BLaER1 (cell line): ENCODE results near the gene TEX14.

Experiments used
- H3K27ac ChIP-seq: shearing (Covaris generic); formaldehyde crosslinking; 2 replicates; pipeline ENCODE4 v1.8.1; 2022
- H3K27me3 ChIP-seq: shearing (Covaris generic); formaldehyde crosslinking; 2 replicates; pipeline ENCODE4 v1.8.1; 2022
- H3K36me3 ChIP-seq: shearing (Covaris generic); formaldehyde crosslinking; 2 replicates; pipeline ENCODE4 v1.8.1; 2022
- H3K4me1 ChIP-seq: shearing (Covaris generic); formaldehyde crosslinking; 2 replicates; pipeline ENCODE4 v1.8.1; 2022
- H3K4me2 ChIP-seq: shearing (Covaris generic); formaldehyde crosslinking; 2 replicates; pipeline ENCODE4 v1.8.1; 2022
- H3K4me3 ChIP-seq: shearing (Covaris generic); formaldehyde crosslinking; 2 replicates; pipeline ENCODE4 v1.8.1; 2022
- H3K9ac ChIP-seq: shearing (Covaris generic); formaldehyde crosslinking; 2 replicates; pipeline ENCODE4 v1.8.1; 2022
- H3K9me3 ChIP-seq: shearing (Covaris generic); formaldehyde crosslinking; 2 replicates; pipeline ENCODE4 v1.8.1; 2022
- H4K20me1 ChIP-seq: shearing (Covaris generic); formaldehyde crosslinking; 2 replicates; pipeline ENCODE4 v1.8.1; 2022
- Cebpa-rat ChIP-seq: shearing (Covaris generic); IDR thresholded peaks from 2 replicates; pipeline ENCODE4 v1.8.1; 2022

Gene TEX14

DNA sequence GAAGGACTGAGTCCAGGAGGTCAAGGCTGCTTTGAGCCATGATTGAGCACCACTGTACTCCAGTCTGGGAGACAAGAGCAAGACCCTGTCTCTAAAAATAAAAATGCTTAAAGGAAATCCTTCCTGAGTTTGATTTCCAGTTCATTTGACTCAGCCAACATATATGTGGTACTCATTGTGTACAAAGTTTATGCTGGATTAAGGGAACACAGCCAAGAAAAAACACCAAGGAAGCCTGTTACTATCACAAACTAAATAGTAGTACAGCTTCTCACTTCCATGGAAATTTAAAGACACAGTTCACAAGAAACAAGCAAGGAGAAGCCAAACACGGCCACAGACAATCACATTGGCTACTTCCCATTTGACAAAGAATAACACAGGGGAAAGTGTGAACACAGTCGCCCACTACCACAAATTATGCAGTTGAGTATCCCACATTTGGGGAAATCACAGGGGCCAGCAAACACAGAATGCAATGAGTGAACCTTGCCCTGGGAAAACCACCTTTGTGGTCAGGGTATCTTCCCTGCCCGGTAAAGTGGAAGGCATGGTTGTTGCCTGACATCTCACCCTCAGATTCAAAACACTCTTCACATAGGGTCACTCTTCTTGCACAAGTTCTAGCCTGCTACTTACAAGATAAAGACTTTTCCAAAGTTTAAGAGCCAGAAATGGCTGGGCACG is 14.5 kb downstream of the TEX14 start:
- Histone ChIP-seq H3K27ac (no peak overlapping the region), H3K9ac (no peak overlapping the region), H3K4me1 (peaks cover 17% of the 10 kb centered on the region; the same call in 1 of the 2 replicates), H3K4me2 (no peak overlapping the region), H3K27me3 (no peaks in the 10 kb centered on the region), H4K20me1 (no peaks in the 10 kb centered on the region), H3K36me3 (no peaks in the 10 kb centered on the region), H3K4me3 (no peak overlapping the region), H3K9me3 (no peaks in the 10 kb centered on the region)
- TF ChIP-seq Cebpa-rat, result no peak

DNA sequence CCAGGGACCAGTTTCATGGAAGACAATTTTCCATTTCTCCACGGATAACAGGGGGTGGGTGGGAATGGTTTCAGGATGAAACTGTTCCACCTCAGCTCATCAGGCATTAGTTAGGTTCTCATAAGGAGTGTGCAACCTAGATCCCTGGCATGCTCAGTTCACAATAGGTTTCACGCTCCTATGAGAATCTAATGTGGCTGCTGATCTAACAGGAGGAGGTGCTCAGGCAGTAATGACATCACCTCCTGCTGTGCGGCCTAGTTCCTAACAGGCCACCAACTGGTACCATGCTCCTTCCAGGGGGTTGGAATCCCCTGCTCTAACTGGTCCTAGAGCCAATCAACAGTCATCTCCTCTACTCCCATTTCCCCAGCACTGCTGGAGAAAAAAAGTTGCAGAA is 19.9 kb downstream of the TEX14 start:
- H3K4me3 ChIP-seq, result no peak overlapping the region
- H3K9ac ChIP-seq, result no peak overlapping the region
- no peak overlapping the region for H3K4me2 ChIP-seq
- no peak for TF ChIP-seq Cebpa-rat
- H4K20me1 ChIP-seq, result no peaks in the 10 kb centered on the region
- H3K27me3 ChIP-seq, result no peaks in the 10 kb centered on the region
- H3K9me3 ChIP-seq, result no peaks in the 10 kb centered on the region
- H3K36me3 ChIP-seq, result no peaks in the 10 kb centered on the region
- H3K4me1 ChIP-seq, result peaks cover 10% of the 10 kb centered on the region; the same call in 1 of the 2 replicates
- no peak overlapping the region for H3K27ac ChIP-seq

- no peaks in the 10 kb centered on the region for H3K9me3 ChIP-seq
- peaks cover 16% of the 10 kb centered on the region; the same call in 1 of the 2 replicates for H3K4me1 ChIP-seq
- no peak for TF ChIP-seq Cebpa-rat
- no peak overlapping the region for H3K27ac ChIP-seq
- no peaks in the 10 kb centered on the region for H3K36me3 ChIP-seq
- H4K20me1 ChIP-seq, result no peaks in the 10 kb centered on the region
- no peak overlapping the region for H3K4me3 ChIP-seq
- no peak overlapping the region for H3K9ac ChIP-seq
- no peaks in the 10 kb centered on the region for H3K27me3 ChIP-seq
- H3K4me2 ChIP-seq, result no peak overlapping the region
These were observed 22.0 kb downstream of the TEX14 start for GRCh38 chr17:58669853-58670252.

DNA sequence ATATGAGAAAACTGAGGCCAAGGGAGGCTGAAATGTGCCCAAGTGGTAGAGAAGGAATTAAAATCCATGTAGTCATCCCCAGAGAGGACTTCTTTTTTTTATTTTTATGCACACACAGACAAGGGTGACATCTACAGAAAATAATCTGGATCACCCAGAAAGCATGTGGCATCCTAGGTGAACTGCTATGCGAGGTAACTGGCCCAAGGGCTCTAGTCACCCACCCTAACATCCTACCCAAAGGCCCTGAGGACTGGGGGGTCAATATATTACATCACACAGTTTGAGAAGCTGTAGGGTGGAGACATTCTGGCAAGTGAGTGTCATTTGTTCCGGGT is 23.3 kb downstream of the TEX14 start:
- Histone ChIP-seq H3K27ac (no peak overlapping the region), H3K4me2 (no peak overlapping the region), H3K9me3 (no peaks in the 10 kb centered on the region), H3K9ac (no peak overlapping the region), H3K36me3 (no peaks in the 10 kb centered on the region), H3K4me1 (0 out of 2 replicates have a peak, but pooled peaks cover 8% of the 10 kb centered on the region), H3K4me3 (no peak overlapping the region), H4K20me1 (no peaks in the 10 kb centered on the region), H3K27me3 (no peaks in the 10 kb centered on the region)
- no peak for TF ChIP-seq Cebpa-rat

DNA sequence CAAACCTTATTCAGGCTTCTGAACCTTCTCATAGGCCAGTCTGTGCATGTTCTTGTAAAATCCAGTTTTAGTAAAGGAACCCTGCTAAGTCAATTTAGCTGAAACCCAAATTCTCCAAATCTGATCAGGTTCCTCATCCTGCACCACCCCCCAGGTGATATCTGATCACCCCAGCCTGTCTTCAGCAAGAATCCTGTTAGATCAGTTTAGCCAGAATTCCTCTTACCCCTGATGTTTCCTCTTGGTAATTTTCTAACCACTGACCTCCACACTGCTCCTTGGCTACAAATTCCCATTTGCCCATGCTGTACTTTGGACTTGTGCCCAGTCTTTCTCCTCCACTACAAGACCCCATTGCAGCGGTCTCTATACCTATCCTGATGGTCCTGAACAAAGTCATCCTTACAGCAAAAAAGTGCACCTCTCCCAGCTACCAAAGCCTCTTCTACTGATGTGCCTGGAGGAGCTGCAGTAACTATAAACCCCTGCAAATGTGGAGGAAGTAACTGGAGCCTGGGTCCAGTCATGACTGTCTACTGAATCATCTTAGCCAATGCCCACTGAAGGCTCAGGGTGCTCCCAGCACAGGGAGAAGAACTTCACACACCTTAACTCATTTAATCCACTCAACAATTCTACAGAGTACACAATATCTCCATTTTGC is 23.8 kb downstream of the TEX14 start:
- no peaks in the 10 kb centered on the region for H3K27me3 ChIP-seq
- no peak overlapping the region for H3K4me3 ChIP-seq
- H3K27ac ChIP-seq, result no peak overlapping the region
- 0 out of 2 replicates have a peak, but pooled peaks cover 8% of the 10 kb centered on the region for H3K4me1 ChIP-seq
- no peaks in the 10 kb centered on the region for H3K9me3 ChIP-seq
- H3K4me2 ChIP-seq, result no peak overlapping the region
- no peak overlapping the region for H3K9ac ChIP-seq
- TF ChIP-seq Cebpa-rat, result no peak
- H3K36me3 ChIP-seq, result no peaks in the 10 kb centered on the region
- no peaks in the 10 kb centered on the region for H4K20me1 ChIP-seq

DNA sequence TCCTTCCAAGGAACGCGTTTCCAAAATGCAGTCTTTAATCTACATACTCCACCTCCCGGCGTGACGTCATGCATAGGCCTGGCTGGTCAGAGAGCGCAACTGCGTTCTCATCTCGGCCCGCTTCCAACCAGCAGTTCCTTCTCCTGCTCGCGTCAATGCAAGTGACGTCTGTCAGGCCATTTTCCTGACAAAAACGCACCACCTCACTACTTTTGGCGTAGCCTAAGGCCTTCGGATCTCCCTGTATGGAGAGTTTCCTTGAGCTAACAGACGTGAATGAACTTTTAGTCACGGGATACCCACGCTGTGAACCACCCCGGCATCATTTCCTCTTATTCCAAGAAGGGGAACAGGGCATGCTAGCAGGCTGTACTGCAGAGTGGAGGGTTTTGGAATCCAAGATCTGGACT is 25.0 kb downstream of the TEX14 start:
- Histone ChIP-seq H3K4me3 (no peak overlapping the region), H3K27me3 (no peaks in the 10 kb centered on the region), H3K9me3 (no peaks in the 10 kb centered on the region), H4K20me1 (no peaks in the 10 kb centered on the region), H3K9ac (no peak overlapping the region), H3K36me3 (no peaks in the 10 kb centered on the region), H3K4me2 (peak overlapping the region; percentile 25; the same call in 1 of the 2 replicates), H3K4me1 (0 out of 2 replicates have a peak, but pooled peaks cover 8% of the 10 kb centered on the region), H3K27ac (no peak overlapping the region)
- no peak for TF ChIP-seq Cebpa-rat

- H3K4me1 ChIP-seq, result 0 out of 2 replicates have a peak, but pooled peaks cover 8% of the 10 kb centered on the region
- no peak overlapping the region for H3K27ac ChIP-seq
- H3K9ac ChIP-seq, result no peak overlapping the region
- no peak for TF ChIP-seq Cebpa-rat
- H3K9me3 ChIP-seq, result no peaks in the 10 kb centered on the region
- no peaks in the 10 kb centered on the region for H3K36me3 ChIP-seq
- no peaks in the 10 kb centered on the region for H4K20me1 ChIP-seq
- H3K4me3 ChIP-seq, result no peak overlapping the region
- no peaks in the 10 kb centered on the region for H3K27me3 ChIP-seq
- peak overlapping the region; percentile 25; the same call in 1 of the 2 replicates for H3K4me2 ChIP-seq
These were observed 25.6 kb downstream of the TEX14 start for GRCh38 chr17:58665946-58666857.

DNA sequence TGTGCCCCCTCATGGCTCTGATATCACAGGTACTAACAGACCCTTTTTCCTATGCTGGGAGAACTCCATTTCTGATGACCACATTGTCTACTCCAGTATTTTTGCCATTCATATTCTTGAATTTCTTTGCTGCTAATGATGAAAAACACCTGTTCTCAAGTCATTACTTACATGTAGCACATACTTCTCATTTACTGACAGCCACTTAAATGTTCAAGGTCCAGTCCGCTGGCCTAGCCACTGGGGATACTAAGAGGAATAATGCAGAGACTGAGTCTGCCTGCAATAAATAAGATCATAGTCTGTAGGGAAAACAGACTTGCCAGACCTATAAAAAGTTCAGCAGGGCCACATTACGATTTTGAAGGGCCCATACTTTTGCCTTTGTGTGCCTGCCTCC is 27.5 kb downstream of the TEX14 start:
- no peaks in the 10 kb centered on the region for H3K9me3 ChIP-seq
- 0 out of 2 replicates have a peak, but pooled peaks cover 8% of the 10 kb centered on the region for H3K4me1 ChIP-seq
- no peak for TF ChIP-seq Cebpa-rat
- H3K9ac ChIP-seq, result no peak overlapping the region
- H3K36me3 ChIP-seq, result no peaks in the 10 kb centered on the region
- no peak overlapping the region for H3K27ac ChIP-seq
- H3K4me3 ChIP-seq, result no peak overlapping the region
- no peak overlapping the region for H3K4me2 ChIP-seq
- H4K20me1 ChIP-seq, result no peaks in the 10 kb centered on the region
- no peaks in the 10 kb centered on the region for H3K27me3 ChIP-seq

DNA sequence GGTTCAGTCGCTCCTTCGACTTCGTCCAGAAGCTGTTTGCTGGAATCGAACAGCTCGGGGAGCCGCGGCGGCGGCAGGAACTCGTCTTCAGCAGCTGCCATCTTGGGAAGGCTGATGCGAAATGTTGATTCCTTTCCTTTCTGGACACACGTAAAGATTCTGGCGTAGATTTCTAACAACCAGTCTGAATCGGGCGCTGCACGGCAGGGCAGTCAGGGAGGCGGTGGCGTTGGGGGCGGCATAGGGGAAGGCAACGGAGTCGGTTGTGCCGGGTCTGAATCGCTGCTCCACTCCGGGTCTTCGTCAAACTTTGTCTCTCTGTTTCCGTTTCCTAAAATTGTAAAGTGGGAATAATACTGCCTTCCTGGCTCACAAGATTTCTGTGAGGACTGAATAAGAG is 30.3 kb downstream of the TEX14 start:
- no peak overlapping the region for H3K4me3 ChIP-seq
- H3K4me1 ChIP-seq, result peaks cover 14% of the 10 kb centered on the region
- H3K9ac ChIP-seq, result no peak overlapping the region
- no peaks in the 10 kb centered on the region for H3K36me3 ChIP-seq
- H3K9me3 ChIP-seq, result no peaks in the 10 kb centered on the region
- no peaks in the 10 kb centered on the region for H4K20me1 ChIP-seq
- no peak for TF ChIP-seq Cebpa-rat
- no peaks in the 10 kb centered on the region for H3K27me3 ChIP-seq
- no peak overlapping the region for H3K4me2 ChIP-seq
- no peak overlapping the region for H3K27ac ChIP-seq
